ENCODE data around the gene BCL2.

BCL2 gene

DNA sequence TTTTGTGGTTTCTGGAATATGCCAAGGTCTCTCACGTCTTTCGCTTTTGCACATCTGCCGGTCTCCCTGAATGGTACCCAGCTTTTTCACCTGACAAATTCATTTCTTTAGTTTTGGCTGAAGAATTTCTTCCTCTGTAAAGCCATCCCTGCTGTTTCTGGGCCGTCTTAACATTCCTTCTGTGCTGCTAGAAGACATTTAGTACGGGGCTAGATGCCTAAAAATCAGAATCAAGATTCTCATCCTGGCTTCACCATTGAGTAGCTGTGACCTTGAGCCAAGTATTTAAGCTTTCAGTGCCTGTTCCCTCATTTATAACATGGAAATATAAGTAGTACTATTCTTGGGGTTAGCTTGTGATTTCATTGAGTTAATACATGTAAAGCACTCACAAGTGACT lies 6.4 kb upstream of the BCL2 start:
- no peak for DNase-seq (ENCODE audit: low read depth)

DNA sequence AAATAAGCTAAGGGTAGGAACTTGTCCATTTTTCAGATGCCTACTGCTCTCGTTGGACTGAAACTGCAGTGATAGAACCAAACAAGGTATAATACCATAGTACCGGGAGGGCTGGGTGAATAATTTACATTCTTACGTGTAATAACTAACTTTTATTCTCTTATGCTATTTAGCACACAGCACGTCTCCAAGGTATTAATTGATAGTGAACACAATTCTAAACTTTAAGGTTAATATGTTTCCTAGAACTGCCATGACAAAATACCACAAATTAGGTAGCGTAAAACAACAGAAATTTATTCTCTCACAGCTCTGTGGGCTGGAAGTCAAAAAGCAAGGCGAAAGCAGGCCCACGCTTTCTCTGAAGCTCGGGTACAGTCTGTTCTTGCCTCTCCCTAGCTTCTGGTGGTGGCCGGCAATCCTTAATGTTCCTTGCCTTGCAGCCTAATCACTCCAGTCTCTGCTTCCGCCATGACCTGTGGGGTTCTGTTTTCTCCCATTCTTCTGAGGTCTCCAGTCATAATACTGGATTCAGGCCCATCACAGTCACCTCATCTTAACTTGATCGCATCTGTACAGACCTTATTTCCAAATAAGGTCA lies 5.6 kb upstream of the BCL2 start:
- DNase-seq (ENCODE audit: low read depth): no peak

DNA sequence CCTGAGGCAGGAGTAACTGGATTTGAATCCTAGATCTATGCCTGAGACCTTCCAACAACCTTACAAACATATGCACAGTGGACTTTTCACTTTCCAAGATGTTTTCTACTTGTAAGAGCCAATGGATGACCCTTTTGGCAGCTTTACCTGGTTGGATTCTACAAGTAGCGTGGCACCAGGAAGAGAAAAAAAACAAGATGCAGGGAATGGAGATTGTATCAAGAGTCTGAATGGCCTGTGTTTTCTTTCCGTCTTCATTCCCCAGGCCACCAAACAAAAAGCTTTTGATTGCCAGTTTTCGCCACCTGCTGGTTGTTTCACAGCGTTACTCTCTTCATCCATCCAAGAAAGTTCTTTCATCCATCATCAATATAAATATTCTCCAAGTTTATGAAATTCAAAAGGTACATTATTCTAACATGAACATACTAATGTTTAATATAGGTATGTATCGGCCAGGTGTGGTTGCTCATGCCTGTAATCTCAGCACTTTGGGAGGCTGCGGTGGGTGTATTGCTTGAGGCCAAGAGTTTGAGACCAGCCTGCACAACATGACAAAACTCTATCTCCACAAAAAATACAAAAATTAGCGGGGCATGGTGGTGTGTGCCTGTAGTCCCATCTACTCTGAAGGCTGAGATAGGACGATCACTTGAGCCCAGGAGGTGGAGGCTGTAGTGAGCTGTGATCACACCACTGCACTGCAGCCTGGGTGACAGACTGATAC lies 3.5 kb upstream of the BCL2 start:
- DNase-seq (ENCODE audit: low read depth): no peak

DNA sequence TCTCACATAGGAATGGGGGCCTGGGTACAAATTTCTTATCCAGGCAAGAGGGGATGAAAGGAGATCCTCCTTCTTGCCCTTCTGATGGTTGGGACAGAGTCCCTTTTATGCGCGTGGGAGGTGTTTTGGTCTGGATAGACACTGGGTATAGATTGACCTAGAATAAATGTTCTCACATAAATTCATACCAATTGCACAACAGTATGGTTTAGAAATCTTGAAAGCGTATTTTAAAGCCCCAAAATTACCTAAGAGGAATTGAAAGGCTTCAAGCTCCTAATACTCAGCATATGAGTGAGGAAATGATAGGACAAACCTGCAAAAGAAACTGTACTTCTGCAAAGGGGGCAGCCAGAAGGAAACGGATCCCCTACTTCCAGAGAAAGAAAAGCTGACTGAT lies 2.6 kb upstream of the BCL2 start:
- DNase-seq (ENCODE audit: low read depth): no peak

DNA sequence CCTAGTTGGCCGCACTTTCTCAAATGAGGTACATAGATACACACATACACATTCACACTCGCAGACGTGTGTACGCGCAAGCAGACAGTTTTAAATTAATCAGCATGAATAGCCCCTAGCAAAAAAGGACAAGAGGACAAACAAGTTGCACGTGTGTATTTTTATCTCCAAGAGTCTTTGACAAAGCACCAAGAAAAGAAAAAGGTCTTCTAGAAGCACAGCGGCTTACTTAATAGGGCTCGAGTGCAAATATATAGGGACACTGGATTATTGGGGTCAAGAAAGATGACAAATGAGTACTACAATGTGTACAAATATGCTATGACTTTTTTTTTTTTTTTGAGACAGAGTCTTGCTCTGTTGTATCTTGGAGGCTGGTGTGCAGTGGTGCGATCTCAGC lies 1.7 kb upstream of the BCL2 start:
- DNase-seq (ENCODE audit: low read depth): no peak

DNA sequence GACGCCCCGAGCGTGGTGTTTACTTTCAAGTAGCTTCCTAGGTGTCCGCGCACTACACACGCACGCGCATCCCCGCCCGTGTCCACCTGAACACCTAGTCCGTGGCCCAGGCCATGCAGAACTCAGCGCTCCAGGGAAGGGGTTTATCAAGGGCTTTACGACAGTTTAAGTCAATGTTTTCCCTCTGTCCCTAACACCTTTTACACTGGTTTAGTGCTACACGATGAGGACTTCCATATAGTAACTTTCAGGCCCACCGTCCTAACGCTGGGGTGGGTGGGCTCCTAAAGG lies 1.4 kb upstream of the BCL2 start:
- no peak for DNase-seq (ENCODE audit: low read depth)

DNA sequence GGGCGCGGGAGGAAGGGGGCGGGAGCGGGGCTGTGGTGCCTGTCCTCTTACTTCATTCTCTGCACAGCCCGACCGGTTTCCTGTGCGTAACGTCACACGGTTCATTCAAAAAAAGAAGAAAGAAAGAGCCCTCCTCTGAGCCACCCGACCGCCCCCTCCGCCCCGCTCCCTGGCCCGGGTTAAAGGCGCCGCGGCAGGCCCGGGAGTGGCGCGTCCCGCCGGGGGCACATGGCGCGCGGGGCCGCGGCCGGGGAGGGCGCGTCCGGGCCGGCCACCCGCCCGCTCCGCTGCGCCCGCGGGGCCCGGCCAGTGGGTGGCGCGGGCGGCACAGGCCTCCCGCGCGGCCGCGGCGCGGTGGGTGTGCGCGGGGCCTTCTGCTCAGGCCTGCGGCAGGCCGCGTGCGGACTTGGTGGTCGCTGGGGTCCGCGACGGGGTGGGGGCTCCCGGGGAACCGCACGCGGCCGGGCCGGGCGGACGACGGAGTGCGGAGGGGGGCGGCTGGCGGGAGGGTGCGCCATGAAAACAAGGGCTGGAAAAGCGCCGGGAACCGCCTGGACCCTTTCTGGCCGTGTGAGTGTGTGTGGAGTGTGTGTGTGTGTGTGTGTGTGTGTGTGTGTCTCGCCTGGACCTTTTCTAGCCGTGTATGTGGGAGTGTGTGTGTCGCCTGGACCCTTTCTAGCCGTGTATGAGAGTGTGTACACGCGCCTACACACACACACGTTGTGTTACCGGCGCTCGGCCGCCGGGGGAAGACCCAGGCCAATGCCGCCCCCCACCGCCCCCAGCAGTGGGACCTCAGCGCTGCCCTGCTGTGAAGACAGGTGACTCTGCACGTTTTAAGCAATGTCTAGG lies 780 bp upstream of the BCL2 start:
- no peak for DNase-seq (ENCODE audit: low read depth)

DNA sequence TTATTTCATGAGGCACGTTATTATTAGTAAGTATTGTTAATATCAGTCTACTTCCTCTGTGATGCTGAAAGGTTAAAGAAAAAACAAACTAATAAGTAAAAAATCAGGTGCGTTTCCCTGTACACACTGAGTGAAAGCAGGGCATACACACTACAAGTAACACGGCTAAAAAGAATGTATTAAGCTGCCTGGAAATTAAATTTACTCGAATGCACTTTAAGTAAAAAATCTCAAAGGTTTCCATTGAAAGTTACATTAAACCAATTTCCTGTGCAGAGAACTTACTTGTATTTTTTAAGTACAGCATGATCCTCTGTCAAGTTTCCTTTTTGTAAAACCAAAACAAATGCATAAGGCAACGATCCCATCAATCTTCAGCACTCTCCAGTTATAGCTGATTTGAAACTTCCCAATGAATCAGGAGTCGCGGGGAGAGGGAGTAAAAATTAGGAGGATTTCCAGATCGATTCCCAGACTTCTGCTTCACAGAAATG lies 633 bp downstream of the BCL2 start:
- no peak for DNase-seq (ENCODE audit: low read depth)

DNA sequence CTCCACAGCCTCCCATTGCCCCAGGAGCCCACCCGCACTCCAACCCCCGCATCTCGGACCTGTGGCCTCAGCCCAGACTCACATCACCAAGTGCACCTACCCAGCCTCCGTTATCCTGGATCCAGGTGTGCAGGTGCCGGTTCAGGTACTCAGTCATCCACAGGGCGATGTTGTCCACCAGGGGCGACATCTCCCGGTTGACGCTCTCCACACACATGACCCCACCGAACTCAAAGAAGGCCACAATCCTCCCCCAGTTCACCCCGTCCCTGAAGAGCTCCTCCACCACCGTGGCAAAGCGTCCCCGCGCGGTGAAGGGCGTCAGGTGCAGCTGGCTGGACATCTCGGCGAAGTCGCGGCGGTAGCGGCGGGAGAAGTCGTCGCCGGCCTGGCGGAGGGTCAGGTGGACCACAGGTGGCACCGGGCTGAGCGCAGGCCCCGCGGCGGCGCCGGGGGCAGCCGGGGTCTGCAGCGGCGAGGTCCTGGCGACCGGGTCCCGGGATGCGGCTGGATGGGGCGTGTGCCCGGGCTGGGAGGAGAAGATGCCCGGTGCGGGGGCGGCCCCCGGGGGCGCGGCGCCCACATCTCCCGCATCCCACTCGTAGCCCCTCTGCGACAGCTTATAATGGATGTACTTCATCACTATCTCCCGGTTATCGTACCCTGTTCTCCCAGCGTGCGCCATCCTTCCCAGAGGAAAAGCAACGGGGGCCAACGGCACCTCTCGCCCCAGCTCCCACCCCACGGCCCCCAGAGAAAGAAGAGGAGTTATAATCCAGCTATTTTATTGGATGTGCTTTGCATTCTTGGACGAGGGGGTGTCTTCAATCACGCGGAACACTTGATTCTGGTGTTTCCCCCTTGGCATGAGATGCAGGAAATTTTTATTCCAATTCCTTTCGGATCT lies 1.3 kb downstream of the BCL2 start:
- DNase-seq (ENCODE audit: low read depth): no peak

DNA sequence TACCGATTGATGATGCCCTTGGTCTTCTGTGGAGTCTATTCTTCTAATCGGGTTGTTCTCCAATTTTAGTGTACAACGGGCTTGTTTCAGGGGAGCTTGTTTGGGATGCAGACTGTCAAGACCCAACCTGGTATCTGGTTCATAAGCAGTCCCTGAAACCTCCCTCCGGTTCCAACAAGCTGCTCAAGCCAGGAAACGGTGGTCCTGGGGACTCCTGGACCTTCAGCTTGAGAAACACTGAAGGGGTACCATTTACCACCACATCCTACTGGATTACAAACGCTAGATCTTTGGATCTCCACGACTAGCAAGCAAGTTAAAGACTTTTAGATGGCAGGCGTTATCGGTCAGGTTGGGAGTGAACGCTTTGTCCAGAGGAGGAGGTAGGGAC lies 2.0 kb downstream of the BCL2 start:
- DNase-seq (ENCODE audit: low read depth): no peak

DNA sequence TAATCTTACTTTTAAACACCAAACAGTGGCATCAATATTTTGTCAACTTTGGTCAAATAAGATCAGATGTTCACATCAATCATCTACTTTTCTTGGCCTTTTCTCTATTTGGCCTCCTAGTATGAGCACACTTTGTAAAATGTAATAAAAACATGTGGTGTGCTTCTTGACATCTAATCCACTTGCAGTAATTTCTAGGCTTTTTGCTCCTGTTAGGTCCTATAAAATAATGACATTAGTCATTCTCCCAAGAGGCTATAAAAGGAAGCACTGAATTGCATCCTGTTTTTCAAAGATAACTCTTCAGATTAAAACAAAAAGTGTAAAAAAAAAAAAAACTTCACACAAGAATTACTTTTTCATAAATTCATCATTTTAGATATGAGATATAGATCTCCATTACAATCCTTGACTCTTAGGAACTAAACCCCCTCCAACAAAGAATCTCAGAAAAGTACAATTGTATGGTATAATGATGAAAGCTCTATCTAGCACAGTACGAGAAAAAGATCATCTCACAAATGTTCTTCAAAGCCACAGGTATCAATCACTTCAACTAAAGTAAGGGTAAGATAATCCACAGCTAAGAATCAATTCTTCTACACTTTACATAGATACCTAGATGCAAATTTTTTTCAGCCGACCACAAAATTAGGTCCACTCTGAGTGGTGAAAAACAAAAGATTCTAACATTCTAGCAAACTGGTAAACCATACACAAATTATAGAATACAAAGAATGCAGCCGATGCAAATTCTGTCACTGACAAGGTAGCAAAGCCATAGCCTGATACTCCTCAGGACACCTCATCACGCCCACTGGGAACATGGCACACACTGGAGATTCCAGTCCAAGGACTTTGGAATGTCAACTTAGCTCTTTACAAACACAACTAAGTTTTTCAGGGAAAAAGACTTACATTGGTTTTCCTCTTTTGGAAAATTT lies 2.7 kb downstream of the BCL2 start:
- no peak for DNase-seq (ENCODE audit: low read depth)

DNA sequence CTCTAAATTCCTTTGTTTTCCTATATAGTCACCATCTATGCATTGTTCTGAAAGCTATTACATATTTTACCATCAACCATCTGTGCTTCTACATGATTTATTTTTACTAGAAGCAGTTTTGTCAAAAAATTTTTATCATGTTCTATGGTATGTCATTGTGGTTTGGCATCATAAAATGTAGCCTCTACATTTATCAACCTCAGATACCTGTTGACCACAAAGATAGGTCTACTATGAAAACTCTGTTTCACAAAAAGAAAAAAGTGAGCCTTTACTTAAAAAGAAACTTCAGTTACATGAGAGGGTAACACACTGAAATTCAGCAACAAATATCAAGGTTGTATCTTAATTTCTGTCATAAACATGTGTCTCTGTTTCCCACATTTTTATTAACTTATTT lies 3.7 kb downstream of the BCL2 start:
- DNase-seq (ENCODE audit: low read depth): no peak

DNA sequence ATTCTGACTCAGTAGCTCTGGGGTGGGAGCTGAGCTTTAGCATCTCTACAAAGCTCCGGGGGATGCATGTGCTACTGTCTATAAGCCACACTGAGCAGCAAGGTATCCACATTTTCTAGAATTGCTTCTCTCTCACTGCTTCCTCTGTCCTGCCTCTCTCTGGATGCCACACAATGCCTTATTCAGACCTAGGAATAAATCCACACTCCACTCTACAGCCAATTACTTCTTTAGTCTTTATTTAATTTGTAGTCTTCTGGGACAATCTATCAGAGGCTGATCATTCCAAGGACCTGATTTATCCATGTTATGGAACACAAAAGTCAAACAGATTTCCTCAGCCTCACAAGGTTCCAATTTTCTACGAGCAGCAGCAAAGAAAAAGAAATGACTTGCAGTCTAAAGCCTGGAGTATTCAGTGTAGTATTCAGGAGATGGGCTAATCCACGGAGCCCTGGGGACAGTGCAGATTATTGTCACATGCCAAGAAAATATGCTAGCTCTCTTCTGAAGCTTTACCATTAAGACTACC lies 4.4 kb downstream of the BCL2 start:
- DNase-seq (ENCODE audit: low read depth): no peak

DNA sequence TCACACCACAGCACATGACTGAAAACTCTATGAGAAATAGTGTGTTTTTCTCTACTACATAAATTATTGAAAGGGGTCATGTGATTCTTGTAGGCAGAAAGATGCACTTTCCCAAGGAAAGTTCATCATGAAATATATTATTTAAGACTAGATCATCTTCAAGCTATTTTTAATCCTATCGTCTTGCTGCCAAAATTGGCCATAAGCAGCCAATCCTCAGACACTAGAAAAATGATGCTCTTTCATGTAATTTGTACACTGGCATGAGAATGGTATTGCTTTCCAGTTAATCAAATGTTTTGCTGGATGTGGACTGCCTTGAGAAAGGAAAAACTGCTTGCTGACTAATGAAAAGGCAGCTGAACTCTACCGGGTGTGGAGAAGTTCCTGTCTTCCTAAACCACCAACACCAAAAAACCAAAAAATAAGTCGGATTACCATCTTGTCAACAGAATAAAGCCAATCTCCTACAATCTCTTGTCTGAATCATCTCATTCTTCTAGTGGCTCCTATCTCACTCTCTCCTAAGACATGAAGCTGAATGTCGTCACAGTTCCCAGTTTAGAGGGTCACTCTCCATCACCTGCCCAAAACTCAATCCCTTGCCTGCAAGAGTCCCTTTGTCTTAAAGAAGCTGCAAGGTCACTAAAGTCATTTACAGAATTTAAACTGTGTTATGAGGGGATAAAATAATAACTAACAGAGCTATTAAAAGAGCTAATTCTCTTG lies 5.3 kb downstream of the BCL2 start:
- DNase-seq (ENCODE audit: low read depth): no peak

DNA sequence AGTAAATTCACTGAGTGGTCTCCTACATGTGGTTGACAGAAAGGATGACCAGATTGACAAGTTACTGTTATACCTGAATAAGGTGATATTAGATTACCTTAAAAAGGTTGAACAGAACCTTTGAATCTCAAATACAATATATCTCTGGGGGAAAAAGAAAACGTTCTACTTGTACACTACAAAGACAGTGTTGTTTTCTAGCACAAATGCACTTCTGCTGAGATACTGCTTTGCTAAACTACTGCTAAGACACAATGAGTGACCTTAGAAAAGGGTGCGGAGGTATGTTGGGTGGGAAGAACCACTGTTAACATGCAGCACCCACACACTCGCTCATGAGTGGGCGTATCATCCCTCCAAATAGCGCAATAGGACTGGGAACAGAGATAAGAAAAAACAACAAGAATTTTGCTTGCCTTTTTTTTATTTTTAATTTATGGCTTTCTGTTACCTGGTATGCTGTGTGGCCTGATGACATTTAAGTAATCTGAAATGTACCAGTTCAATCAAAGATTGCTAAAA lies 6.1 kb downstream of the BCL2 start:
- no peak for DNase-seq (ENCODE audit: low read depth)

DNA sequence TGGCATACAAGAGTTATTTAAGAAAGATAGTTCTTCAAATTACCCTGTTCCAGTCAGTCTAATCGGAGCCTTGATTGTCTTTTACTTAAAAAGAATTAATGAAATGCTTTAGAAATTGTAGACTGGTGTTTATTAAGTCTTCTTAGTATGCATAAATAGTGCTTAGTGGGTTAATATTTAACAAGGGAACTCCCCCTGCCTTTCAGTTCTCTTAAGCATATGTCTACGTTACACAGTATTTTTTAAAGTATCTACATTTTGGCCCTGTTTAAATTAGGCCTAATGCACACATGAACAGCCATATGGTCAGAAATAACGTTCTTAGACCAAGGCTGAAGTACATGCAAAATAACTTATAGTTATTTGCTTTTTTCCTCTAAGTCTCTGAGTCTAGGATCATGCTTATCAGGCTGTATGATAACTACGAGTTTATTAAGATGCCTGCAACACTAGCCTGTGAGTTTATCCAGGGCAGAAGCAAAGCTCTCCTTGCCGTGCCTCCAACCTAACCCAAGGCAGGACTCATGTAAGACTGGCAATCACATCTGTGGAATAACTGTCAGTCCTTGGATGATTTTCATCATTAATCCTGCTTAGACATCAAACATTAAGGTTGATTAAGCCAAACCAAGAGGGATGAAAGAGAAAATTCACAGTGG lies 6.7 kb downstream of the BCL2 start:
- DNase-seq (ENCODE audit: low read depth): no peak

DNA sequence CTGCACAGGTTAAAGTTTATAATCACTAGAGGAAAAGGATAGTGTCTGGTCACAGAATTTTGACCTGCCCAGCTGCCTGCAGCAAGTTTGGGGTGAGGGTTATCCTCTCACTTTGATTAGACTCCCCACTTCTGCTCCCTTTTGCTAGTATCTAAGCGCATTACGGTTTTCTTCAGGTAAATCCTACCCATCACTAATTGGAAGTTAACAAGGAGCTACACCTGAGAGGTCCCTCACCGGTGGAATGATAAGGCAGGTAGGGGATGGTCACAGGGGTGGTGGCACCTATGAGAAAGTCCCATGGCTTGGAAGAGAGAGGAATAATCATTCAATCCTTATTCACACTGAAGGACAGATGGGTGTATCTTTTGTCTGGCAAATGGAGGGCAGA lies 7.6 kb downstream of the BCL2 start:
- DNase-seq (ENCODE audit: low read depth): no peak

DNA sequence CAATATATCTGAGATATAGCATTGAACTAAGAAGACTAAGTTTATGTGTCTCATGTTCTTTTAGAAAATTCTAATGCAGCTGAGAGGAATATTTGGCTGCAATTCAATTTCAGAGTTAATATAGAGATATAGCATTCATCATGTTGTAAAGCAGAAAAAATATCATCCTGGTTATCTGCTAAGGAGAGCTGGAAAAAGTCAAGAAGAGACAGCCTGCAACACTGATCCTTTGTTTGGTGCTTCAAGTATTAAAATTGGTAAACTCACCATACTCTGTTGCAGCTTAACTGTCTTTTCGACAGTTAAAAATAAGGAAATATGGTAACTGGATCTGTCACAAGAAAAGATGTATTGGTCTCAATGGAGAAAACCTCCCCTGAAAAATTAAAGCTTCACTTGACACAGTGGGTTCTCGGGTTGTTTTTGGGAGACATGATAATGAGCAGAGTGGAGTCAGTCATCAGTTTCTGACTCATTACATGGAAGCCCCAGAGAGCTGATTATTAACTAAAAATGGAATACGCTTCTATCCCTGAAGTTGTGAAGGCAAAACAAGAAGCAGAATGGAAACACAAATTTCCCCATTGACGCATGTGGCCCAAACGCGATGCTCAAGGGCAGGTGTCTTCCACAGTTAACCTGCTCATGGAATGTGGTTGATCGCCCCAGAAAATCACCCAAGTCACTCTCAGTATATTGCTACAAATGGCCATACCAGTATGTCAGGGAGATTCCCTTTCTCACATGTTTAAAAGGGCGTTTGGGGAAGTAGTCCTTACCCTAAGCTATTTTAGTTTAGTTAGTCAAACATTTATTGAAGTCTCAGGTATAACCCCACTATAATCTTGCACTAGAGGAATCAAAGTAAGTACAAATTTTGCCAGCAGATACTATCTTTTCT lies 8.2 kb downstream of the BCL2 start:
- DNase-seq (ENCODE audit: low read depth): no peak
